ENCODE results near the gene B3GNT7. TPM values are rescaled to one million over a fixed set of nuclear protein-coding genes. Genes with fewer than 3 reads are reported as not detected.

B3GNT7 gene
- total RNA-seq, 1 donor from 2014 or later, result 1.8 TPM

- TF ChIP-seq CTCF (IDR thresholded peaks at IDR 0.05), result no peak
- H3K27ac Mint-ChIP-seq (ENCODE audit: unreplicated experiment), result no peak overlapping the region
- DNase-seq (ENCODE audit: low spot score), result no peak
- H3K9me3 Mint-ChIP-seq (ENCODE audit: low read depth), result no peaks in the 10 kb centered on the region
- H3K36me3 Mint-ChIP-seq (ENCODE audit: low read depth), result peaks cover 2% of the 10 kb centered on the region
- H3K4me3 Mint-ChIP-seq (ENCODE audit: unreplicated experiment), result no peak overlapping the region
- no peaks in the 10 kb centered on the region for H3K27me3 Mint-ChIP-seq (ENCODE audit: low read depth)
- peaks cover 28% of the 10 kb centered on the region for H3K4me1 Mint-ChIP-seq (ENCODE audit: low read depth)
Observed at GRCh38 chr2:231391981-231392380, 3.5 kb upstream of the B3GNT7 start.

- TF ChIP-seq CTCF (IDR thresholded peaks at IDR 0.05), result no peak
- H3K27ac Mint-ChIP-seq (ENCODE audit: unreplicated experiment), result no peak overlapping the region
- H3K4me3 Mint-ChIP-seq (ENCODE audit: unreplicated experiment), result no peak overlapping the region
- peaks cover 2% of the 10 kb centered on the region for H3K36me3 Mint-ChIP-seq (ENCODE audit: low read depth)
- peaks cover 25% of the 10 kb centered on the region for H3K4me1 Mint-ChIP-seq (ENCODE audit: low read depth)
- no peaks in the 10 kb centered on the region for H3K27me3 Mint-ChIP-seq (ENCODE audit: low read depth)
- DNase-seq (ENCODE audit: low spot score), result no peak
- H3K9me3 Mint-ChIP-seq (ENCODE audit: low read depth), result no peaks in the 10 kb centered on the region
Observed at GRCh38 chr2:231392431-231393148, 2.9 kb upstream of the B3GNT7 start.

GRCh38 chr2:231393149-231394131 is 2.1 kb upstream of the B3GNT7 start:
- peaks cover 2% of the 10 kb centered on the region for H3K36me3 Mint-ChIP-seq (ENCODE audit: low read depth)
- no peaks in the 10 kb centered on the region for H3K9me3 Mint-ChIP-seq (ENCODE audit: low read depth)
- H3K27me3 Mint-ChIP-seq (ENCODE audit: low read depth), result no peaks in the 10 kb centered on the region
- no peak overlapping the region for H3K4me3 Mint-ChIP-seq (ENCODE audit: unreplicated experiment)
- TF ChIP-seq CTCF (IDR thresholded peaks at IDR 0.05), result peak; percentile 46
- H3K27ac Mint-ChIP-seq (ENCODE audit: unreplicated experiment), result no peak overlapping the region
- DNase-seq (ENCODE audit: low spot score), result no peak
- peaks cover 18% of the 10 kb centered on the region for H3K4me1 Mint-ChIP-seq (ENCODE audit: low read depth)

- peaks cover 2% of the 10 kb centered on the region for H3K36me3 Mint-ChIP-seq (ENCODE audit: low read depth)
- no peak overlapping the region for H3K27ac Mint-ChIP-seq (ENCODE audit: unreplicated experiment)
- no peak for DNase-seq (ENCODE audit: low spot score)
- no peaks in the 10 kb centered on the region for H3K27me3 Mint-ChIP-seq (ENCODE audit: low read depth)
- peak; percentile 41 for TF ChIP-seq CTCF (IDR thresholded peaks at IDR 0.05)
- peak overlapping the region; percentile 65 for H3K4me3 Mint-ChIP-seq (ENCODE audit: unreplicated experiment)
- peaks cover 8% of the 10 kb centered on the region for H3K4me1 Mint-ChIP-seq (ENCODE audit: low read depth)
- H3K9me3 Mint-ChIP-seq (ENCODE audit: low read depth), result no peaks in the 10 kb centered on the region
Observed at GRCh38 chr2:231394211-231395141, 1.0 kb upstream of the B3GNT7 start.
